Measurements from ENCODE around the gene FNIP2.
"Not testable (repeated sequence)": the region's sequence is repeated elsewhere in the genome, so short reads cannot be mapped to it uniquely, and the experiment has no call there.

Gene FNIP2

DNA sequence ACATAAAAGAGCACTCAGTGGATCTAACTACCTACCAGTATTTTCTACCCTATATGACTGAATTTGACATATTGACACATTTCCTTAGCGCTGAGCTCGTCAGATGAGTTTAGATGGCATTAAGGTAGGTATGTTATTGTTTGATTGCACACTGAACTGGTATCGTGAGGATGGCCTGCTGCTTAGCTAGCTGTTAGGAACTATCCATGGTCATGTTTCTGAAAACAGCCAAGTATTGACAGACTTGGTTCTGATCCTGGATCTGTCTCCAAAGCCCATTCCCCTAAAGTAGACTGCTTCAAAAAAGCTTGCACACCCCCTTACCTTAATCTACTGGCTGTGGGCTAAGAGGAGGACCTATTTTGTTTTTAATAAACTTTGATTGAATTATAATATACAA, 32.9 kb downstream of the FNIP2 start:
- no peak overlapping the region for H3K27ac ChIP-seq
- TF ChIP-seq, protein P1, sequence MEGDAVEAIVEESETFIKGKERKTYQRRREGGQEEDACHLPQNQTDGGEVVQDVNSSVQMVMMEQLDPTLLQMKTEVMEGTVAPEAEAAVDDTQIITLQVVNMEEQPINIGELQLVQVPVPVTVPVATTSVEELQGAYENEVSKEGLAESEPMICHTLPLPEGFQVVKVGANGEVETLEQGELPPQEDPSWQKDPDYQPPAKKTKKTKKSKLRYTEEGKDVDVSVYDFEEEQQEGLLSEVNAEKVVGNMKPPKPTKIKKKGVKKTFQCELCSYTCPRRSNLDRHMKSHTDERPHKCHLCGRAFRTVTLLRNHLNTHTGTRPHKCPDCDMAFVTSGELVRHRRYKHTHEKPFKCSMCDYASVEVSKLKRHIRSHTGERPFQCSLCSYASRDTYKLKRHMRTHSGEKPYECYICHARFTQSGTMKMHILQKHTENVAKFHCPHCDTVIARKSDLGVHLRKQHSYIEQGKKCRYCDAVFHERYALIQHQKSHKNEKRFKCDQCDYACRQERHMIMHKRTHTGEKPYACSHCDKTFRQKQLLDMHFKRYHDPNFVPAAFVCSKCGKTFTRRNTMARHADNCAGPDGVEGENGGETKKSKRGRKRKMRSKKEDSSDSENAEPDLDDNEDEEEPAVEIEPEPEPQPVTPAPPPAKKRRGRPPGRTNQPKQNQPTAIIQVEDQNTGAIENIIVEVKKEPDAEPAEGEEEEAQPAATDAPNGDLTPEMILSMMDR (IDR thresholded peaks at IDR 0.05) = no peak
- TF ChIP-seq ZFX (IDR thresholded peaks at IDR 0.05; ENCODE audit: borderline replicate concordance) = no peak

DNA sequence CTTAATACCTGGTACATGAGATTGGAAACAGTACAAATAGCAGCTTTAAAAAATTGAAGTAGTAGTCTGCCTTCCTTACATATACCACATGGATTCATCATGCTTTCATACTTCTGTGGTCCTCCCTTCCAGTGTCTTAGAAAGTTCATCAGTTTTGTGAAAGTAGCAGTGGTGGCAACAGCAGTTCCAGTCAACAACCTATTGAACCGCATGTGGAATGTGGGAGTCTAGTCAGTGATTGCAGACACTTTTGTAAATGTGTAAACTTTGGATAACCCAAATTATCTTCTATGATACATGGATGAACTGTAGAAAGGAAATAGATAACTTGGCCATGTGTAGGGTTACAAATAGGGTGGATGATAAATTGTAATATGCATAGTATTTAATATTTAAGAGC, 34.1 kb downstream of the FNIP2 start:
- no peak overlapping the region for H3K27ac ChIP-seq
- TF ChIP-seq, protein P1 (IDR thresholded peaks at IDR 0.05) = no peak
- TF ChIP-seq ZFX (IDR thresholded peaks at IDR 0.05; ENCODE audit: borderline replicate concordance) = no peak

DNA sequence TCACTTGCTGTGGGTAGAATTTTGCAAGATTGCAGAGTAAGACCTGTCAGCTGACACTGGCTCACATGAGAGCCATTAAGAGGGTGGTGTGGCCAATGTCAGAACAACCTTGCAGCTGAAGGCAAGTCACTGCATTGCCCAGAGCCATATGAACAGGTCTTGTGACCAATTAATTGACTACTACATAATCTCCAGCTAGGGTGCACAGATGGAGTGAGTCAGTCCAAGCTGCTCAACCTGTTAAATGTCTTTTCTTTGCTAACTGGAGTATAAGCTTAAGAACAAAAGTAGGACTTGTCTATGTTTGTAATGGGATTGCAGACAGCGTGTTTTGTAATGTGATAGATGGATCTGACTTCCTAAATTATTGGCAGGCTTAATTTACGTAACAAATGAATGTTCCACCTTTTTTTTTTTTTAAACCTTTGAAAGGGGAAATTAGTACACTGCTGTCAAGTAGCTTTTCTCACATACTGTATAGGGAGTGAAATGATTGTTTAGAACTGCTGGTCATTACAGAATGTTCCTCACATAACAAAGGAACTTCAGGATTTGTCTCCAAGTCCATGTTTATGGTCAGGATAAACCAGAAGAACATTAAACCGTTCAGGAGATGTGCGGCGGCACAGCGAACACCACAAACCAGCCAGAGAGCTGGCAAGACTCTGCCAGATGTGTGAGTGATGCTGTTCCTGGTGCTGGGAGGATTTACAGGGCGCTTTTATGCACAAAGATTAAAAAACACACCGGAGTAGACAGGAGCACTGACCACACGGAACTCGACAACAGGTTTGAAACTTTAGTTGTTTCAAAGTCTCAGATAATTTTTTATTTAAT, 37.0 kb downstream of the FNIP2 start:
- no peak for TF ChIP-seq ZFX (IDR thresholded peaks at IDR 0.05; ENCODE audit: borderline replicate concordance)
- TF ChIP-seq, protein P1 (IDR thresholded peaks at IDR 0.05) = no peak
- no peak overlapping the region for H3K27ac ChIP-seq

DNA sequence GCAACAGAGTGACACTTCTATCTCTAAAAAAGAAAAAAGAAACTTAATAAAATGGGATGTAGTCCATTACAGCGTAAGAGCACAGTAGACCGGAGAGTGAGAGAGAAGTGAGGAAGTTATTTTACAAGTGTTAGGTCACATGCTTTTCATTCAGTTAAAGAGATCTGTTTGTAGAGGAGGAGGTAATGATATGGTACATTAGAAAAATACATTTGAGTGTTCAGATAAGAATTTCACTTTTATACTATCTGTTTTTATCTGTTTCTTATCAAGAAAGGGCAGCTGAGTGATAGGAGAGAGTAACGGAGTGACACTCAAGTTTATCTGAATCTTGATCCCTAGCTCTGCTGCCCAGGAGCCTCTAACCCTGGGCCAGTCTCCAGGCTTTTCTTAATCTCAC, 38.9 kb downstream of the FNIP2 start:
- TF ChIP-seq, protein P1 (IDR thresholded peaks at IDR 0.05) = no peak
- TF ChIP-seq ZFX (IDR thresholded peaks at IDR 0.05; ENCODE audit: borderline replicate concordance) = no peak
- no peak overlapping the region for H3K27ac ChIP-seq

DNA sequence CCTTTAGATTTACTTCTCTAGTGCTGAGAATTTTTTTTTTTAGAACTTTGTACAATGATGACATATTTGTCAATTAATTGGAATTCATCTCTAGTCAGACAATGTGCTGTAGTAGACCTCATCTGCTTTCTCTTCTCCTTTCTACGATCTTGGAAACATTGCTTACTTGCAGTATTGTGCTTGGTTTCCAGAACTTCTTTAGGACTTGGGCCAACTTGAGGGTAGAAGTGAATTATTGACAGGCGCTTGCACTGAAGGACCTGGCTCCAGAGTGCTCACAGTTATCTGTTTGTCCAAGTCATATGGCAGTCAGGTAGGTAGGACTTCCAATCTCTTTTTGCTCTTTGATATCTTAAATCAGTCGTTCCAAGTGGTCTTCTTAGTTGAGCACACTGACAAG, 39.6 kb downstream of the FNIP2 start:
- TF ChIP-seq, protein P1 (IDR thresholded peaks at IDR 0.05) = no peak
- TF ChIP-seq ZFX (IDR thresholded peaks at IDR 0.05; ENCODE audit: borderline replicate concordance) = no peak

DNA sequence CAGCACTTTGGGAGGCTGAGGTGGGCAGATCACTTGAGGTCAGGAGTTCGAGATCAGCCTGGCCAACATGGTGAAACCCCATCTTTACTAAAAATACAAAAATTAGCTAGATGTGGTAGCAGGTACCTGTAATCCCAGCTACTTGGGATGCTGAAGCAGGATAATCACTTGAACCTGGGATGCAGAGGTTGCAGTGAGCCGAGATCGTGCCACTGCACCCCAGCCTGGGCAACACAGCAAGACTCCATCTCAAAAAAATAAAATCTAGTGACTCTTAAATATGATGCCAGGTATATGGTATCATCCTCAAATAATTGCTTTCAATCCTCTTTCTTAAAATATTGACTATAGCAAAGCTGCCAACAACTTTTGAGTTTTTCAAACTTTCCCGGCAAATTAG, 40.4 kb downstream of the FNIP2 start:
- not testable (repeated sequence) for H3K27ac ChIP-seq

More for the DNA sequence above, 39.6 kb downstream of the FNIP2 start:
- no peak overlapping the region for H3K27ac ChIP-seq

DNA sequence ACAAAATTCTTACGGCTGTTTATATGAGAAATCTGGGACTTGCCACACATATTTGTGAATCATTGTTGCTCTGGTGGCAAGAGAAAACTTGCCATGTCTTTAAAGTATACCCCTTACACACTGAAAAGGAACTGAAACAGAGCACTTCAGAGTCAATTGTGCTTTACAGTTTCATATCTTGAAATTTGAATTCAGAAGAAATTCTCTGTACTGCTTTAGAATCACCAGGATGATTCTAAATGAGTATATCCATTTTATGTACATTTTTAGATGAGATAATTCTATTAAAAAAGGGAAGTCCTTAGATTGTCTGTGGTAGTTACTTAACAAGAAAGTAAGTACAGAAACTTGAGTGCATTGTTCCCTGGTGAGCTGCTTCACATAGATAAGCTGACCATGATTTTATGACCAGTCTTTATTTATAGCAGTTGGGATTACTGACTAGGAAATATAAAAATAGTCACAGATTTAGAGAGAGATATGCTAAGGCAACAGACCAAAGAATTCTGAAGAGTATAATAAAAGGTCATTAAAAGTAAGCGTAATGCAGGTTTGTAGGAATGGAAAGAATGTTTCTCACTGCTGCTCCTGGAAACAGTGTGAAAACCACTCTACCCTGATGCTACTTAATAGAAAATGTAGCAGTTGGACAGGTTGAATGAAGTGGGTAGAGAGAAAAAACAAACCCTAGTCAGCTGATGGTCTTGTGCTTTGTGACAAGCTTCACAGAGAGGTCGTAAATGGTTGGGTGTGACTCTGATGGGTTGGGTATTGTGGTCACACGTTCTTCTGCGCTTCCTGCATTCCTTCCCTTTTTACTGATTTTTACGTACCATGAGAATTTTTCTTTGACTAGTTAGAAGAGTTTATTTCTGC, 41.0 kb downstream of the FNIP2 start:
- TF ChIP-seq, protein P1 (IDR thresholded peaks at IDR 0.05) = no peak
- no peak for TF ChIP-seq ZFX (IDR thresholded peaks at IDR 0.05; ENCODE audit: borderline replicate concordance)
- H3K27ac ChIP-seq = no peak overlapping the region
